Vagina (tissue), 2 donors: ENCODE data around the gene SNX1.

Experiments
- POLR2A ChIP-seq, 2 donors: fragments of 450-650 bp; IDR thresholded peaks; one replicate each; pipeline ENCODE4 v1.6.1; 2017; ENCODE audit warnings: antibody characterized with exemption in 2 of 2, mild to moderate bottlenecking in 2 of 2, moderate library complexity in 2 of 2
- POLR2AphosphoS5 ChIP-seq, 2 donors: sonication (generic); formaldehyde crosslinking; IDR thresholded peaks; one replicate each; pipeline ENCODE4 v1.9.0; 2017; ENCODE audit warnings: antibody characterized with exemption in 2 of 2, mild to moderate bottlenecking in 2 of 2, low read depth in 1 of 2; ENCODE audit not compliant: insufficient read depth in 1 of 2
- TF ChIP-seq, protein P1 (sequence below), 3 experiments: fragments of 450-650 bp in 2 of 3; fragments of 200-600 bp in 1 of 3; sonication (generic) in 1 of 3; IDR thresholded peaks; one replicate each; pipeline ENCODE4 v1.5.1; 2017 to 2019; ENCODE audit warnings: antibody characterized with exemption in 3 of 3, mild to moderate bottlenecking in 2 of 3, moderate library complexity in 2 of 3

DNA sequence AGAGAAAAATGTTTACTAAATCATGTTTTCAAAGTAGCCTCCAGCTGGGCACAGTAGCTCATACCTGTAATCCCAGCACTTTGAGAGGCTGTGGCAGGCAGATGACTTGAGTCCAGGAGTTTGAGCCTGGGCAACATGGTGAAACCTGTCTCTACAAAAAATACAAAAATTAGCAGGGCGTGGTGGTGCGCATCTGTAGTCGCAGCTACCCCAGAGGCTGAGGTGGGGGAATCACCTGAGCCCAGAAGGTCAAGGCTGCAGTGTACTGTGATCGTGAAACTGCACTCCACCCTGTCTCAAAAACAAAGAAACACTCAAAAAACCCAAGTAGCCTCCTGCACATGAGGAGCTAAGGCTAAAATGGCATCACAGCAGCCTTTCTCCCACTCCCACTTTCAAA, 68.7 kb downstream of the SNX1 start:
- TF ChIP-seq POLR2A (IDR thresholded peaks at IDR 0.05), result no peak
- TF ChIP-seq, protein P1, sequence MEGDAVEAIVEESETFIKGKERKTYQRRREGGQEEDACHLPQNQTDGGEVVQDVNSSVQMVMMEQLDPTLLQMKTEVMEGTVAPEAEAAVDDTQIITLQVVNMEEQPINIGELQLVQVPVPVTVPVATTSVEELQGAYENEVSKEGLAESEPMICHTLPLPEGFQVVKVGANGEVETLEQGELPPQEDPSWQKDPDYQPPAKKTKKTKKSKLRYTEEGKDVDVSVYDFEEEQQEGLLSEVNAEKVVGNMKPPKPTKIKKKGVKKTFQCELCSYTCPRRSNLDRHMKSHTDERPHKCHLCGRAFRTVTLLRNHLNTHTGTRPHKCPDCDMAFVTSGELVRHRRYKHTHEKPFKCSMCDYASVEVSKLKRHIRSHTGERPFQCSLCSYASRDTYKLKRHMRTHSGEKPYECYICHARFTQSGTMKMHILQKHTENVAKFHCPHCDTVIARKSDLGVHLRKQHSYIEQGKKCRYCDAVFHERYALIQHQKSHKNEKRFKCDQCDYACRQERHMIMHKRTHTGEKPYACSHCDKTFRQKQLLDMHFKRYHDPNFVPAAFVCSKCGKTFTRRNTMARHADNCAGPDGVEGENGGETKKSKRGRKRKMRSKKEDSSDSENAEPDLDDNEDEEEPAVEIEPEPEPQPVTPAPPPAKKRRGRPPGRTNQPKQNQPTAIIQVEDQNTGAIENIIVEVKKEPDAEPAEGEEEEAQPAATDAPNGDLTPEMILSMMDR (IDR thresholded peaks at IDR 0.05), result no peak
- no peak for TF ChIP-seq POLR2AphosphoS5 (IDR thresholded peaks at IDR 0.05; ENCODE audit: insufficient read depth in 1 of 2, low read depth in 1 of 2)
